Daoy (cell line): Measurements from ENCODE around the gene NMNAT2. TPM values are rescaled to one million over a fixed set of nuclear protein-coding genes. Genes with fewer than 3 reads are reported as not detected.
"Not testable (repeated sequence)": the region's sequence is repeated elsewhere in the genome, so short reads cannot be mapped to it uniquely, and the experiment has no call there.

ENCODE experiments used
- DNase-seq: peaks from one replicate; pipeline ENCODE4 v3.0.0-alpha.2; 2015; ENCODE audit warnings: low read depth
- total RNA-seq: library from RNA; depleted of rRNA; stranded (reverse); fragments of >200 nt; shearing (Covaris generic); gene quantifications from 2 replicates; pipeline ENCODE4 v1.2.3, GENCODE V29; 2014; rRNA removed

The NMNAT2 gene
- 3.0 and 3.6 TPM in 2 replicates for total RNA-seq

- DNase-seq, result peak; percentile 47
Measured at GRCh38 chr1:183417772-183418491, at the start of gene NMNAT2. Gene NMNAT2 (minus strand): TSS chr1:183418380. CDS start chr1:183418267, 113 bp downstream.

DNA sequence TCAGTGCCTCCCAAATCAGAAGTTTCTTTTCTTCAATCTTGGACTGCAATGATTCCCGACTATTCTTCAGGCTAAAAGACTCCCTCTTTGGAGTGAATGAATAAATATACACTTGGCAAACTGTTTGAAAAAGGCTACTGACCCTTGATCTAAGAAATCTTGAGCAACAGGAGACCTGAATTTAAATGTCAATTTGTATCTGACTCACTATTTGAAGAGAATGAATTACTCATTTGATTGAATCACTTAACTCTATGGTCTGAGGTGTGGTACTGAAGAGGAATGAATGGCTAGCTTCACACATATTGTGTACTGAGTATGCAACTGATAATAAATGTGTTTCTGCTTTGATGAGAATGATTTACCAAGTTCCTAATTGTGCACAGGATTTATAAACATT is 49.5 kb upstream of the NMNAT2 start:
- no peak for DNase-seq

GRCh38 chr1:183466781-183467180 is 48.6 kb upstream of the NMNAT2 start:
- no peak for DNase-seq

- DNase-seq, result no peak
Measured at GRCh38 chr1:183463566-183463965, 45.4 kb upstream of the NMNAT2 start.

DNA sequence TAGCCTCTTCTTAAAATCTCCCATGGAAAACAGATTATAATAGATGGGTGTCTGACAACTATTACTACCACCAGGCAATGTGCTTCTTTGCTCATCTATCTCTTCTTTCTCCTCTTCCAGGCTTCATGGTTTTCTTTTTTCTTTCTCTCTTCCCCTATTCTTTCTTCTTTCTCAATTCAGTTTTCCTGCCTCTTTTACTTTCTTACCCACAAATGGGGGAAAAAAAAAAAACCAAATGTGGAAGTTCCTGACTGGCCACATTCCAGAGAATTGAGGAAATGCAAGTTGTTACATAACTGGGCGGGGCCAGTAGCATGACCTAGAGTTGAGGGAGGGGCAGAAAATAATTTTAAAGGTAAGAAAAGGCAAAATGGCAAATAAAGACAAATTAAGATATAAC is 43.2 kb upstream of the NMNAT2 start:
- DNase-seq, result peak; percentile 17

GRCh38 chr1:183460596-183460995 is 42.4 kb upstream of the NMNAT2 start:
- DNase-seq, result no peak

- no peak for DNase-seq
Measured at GRCh38 chr1:183457449-183457848, 39.3 kb upstream of the NMNAT2 start.

- DNase-seq, result no peak
Measured at GRCh38 chr1:183456826-183457225, 38.6 kb upstream of the NMNAT2 start.

- DNase-seq, result peak; percentile 62
Measured at GRCh38 chr1:183454377-183454776, 36.2 kb upstream of the NMNAT2 start.

- no peak for DNase-seq
Measured at GRCh38 chr1:183450093-183450492, 31.9 kb upstream of the NMNAT2 start.

DNA sequence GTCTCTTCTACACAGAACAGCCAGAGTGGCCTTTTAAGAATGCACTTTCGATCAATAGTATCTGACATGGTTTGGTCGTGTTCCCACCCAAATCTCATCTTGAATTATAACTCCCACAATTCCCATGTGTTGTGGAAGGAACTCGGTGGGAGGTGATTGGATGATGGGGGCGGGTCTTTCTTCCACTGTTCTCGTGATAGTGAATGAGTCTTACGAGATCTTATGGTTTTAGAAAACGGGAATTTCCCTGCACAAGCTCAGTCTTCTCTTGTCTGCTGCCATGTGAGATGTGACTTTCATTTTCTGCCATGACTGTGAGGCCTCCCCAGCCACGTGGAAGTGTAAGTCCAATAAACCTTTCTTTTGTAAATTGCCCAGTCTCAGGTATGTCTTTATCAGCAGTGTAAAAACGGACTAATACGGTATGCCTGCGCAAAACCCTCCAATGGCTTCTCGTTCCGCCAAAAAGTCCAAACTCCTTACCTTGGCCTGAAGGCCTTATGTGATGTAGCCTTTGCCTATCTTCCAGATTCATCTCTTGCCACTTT is 31.1 kb upstream of the NMNAT2 start:
- DNase-seq, result no peak

- DNase-seq, result peak; percentile 52
Measured at GRCh38 chr1:183444243-183444642, 26.1 kb upstream of the NMNAT2 start.

DNA sequence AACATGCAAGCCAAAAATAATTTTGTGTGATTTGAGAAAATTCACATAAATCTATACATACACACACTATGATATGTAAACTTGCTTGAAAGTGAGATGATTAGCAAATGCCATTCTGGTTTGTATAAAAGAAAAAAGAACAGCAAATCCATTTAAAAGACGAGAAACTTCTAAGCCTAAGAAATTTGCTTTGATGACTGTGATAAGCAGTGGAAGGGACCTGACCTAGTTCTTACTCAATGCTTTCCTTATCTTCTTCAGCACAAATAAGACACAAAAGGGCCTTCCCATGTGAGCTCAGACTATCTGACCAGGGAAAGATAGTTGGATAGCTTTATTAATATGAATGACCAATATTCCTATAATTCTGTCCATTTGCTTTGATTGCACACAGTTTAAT is 25.3 kb upstream of the NMNAT2 start:
- DNase-seq, result no peak

- DNase-seq, result peak; percentile 23
Measured at GRCh38 chr1:183443011-183443410, 24.8 kb upstream of the NMNAT2 start.

DNA sequence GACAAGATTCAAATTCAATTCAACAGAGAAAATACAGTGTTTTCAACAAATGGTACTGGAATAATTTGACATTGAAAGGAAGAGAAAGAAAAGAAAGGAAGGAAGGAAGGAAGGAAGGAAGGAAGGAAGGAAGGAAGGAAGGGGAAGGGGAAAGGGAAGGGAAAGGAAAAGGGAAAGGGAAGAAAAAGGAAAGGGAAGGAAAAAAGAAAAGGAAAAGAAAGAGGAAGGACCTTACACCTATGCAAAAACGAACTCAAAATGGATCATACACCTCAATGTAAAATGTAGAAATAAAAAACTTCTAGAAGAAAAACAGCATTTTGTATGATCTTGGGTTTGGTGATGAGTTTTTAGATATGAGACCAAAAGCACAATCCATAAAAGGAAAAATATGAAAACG is 19.9 kb upstream of the NMNAT2 start:
- no peak for DNase-seq

- no peak for DNase-seq
Measured at GRCh38 chr1:183435497-183435896, 17.3 kb upstream of the NMNAT2 start.

DNA sequence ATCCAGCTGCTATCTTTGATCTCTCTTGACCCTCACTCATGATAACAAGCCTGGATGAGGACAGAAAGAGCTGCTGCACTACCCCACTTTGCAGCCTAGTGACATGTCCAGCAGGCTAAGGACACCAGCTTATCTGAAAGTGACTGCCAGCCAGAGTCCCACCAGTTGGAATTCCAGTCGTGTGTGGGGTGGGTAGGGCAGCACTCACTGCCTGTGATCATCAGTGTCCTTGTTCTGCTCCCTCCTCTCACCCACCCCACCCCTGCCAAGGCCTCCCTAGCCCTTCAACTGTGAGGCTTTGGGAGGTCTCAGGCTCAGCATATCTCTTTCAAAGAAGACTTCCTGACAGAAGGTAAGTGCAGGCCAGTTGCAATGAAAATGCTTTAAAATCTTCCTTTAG is 15.5 kb upstream of the NMNAT2 start:
- DNase-seq, result no peak

GRCh38 chr1:183432548-183432875 is 14.3 kb upstream of the NMNAT2 start:
- peak; percentile 23 for DNase-seq

GRCh38 chr1:183431840-183432547 is 13.8 kb upstream of the NMNAT2 start:
- no peak for DNase-seq

DNA sequence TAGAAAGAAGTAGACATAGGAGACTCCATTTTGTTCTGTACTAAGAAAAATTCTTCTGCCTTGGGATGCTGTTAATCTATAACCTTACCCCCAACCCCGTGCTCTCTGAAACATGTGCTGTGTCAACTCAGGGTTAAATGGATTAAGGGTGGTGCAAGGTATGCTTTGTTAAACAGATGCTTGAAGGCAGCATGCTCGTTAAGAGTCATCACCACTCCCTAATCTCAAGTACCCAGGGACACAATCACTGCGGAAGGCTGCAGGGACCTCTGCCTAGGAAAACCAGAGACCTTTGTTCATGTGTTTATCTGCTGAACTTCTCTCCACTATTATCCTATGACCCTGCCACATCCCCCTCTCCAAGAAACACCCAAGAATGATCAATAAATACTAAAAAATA is 9.4 kb upstream of the NMNAT2 start:
- DNase-seq, result not testable (repeated sequence)

DNA sequence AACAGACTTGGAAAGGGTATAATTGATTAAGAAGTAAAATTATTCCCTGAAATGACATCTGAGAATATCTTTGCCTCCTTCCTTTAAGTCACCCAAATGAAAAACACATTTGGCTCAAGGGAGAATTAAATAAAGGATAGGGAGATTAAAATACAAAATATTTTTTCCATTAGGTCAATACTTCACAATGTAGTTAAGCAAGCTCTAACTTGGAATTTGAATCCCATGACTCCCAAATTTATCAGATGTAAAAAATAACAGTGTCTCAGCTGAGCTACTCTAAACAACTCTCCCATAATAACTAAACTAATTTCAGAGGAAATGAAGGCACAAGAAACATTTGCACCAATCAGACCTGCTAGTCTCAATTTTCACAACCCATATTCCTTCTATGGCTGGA is 6.5 kb upstream of the NMNAT2 start:
- no peak for DNase-seq

- no peak for DNase-seq
Measured at GRCh38 chr1:183423541-183423940, 5.4 kb upstream of the NMNAT2 start.

- no peak for DNase-seq
Measured at GRCh38 chr1:183419399-183419798, 1.2 kb upstream of the NMNAT2 start.
